Urinary bladder (tissue), 4 donors: ENCODE measurements around the gene BCL2. TPM values are rescaled to one million over a fixed set of nuclear protein-coding genes. Genes with fewer than 3 reads are reported as not detected.

Source experiments
- DNase-seq: peaks from one replicate; pipeline ENCODE4 v3.0.0-alpha.2; 2015; ENCODE audit errors: extremely low spot score
- H3K27ac ChIP-seq: one replicate; pipeline ENCODE4 v1.5.1; 2013; ENCODE audit warnings: low read depth, mild to moderate bottlenecking, moderate library complexity
- H3K36me3 ChIP-seq: one replicate; pipeline ENCODE4 v1.6.1; 2013; ENCODE audit warnings: mild to moderate bottlenecking, moderate library complexity; ENCODE audit not compliant: insufficient read depth
- H3K4me1 ChIP-seq: one replicate; pipeline ENCODE4 v1.6.1; 2013; ENCODE audit warnings: mild to moderate bottlenecking, moderate library complexity; ENCODE audit not compliant: insufficient read depth
- H3K4me3 ChIP-seq: one replicate; pipeline ENCODE4 v1.5.1; 2013; ENCODE audit warnings: low read depth, low read length
- WGBS: extraction: QIAGEN DNeasy Blood & Tissue Kit; methylation state at CpG from one replicate; pipeline ENCODE4 v1.1.7; 2013; 5-methylcytosine and 5-hydroxymethylcytosine counted together
- polyA plus RNA-seq: library from polyadenylated mRNA; stranded (reverse); fragments of 200-250 nt; gene quantifications from one replicate; pipeline ENCODE4 v1.2.3, GENCODE V29; 2013
- small RNA-seq: library from RNA; depleted of rRNA; stranded (forward); fragments of <200 nt; gene quantifications from one replicate; pipeline ENCODE3, GENCODE V24; 2014
- total RNA-seq: library from RNA; depleted of rRNA; stranded (reverse); fragments of >200 nt; gene quantifications from one replicate; pipeline ENCODE4 v1.2.3, GENCODE V29; 2014
- donor health status: healthy with polysubstance abuse.
- donor health status: healthy.

Gene BCL2
- total and polyA plus RNA-seq, 2 donors: 6.3 to 53.9 TPM

GRCh38 chr18:63084219-63084618, 235.3 kb downstream of the BCL2 start:
- no peak for DNase-seq
- no peaks in the 10 kb centered on the region for H3K36me3 ChIP-seq
- WGBS: 90% methylated on average over 7 of the region's 7 CpGs
- H3K4me1 ChIP-seq: no peaks in the 10 kb centered on the region
- no peak overlapping the region for H3K4me3 ChIP-seq
- H3K27ac ChIP-seq: no peak overlapping the region

GRCh38 chr18:63083555-63083954, 236.0 kb downstream of the BCL2 start:
- Histone ChIP-seq H3K27ac (no peak overlapping the region), H3K4me1 (no peaks in the 10 kb centered on the region)
- DNase-seq: no peak

GRCh38 chr18:63083020-63083531, 236.5 kb downstream of the BCL2 start:
- no peaks in the 10 kb centered on the region for H3K4me1 ChIP-seq
- 85% methylated on average over 8 of the region's 8 CpGs for WGBS
- no peaks in the 10 kb centered on the region for H3K36me3 ChIP-seq
- H3K27ac ChIP-seq: no peak overlapping the region
- H3K4me3 ChIP-seq: no peak overlapping the region
- DNase-seq: no peak

More at GRCh38 chr18:63083555-63083954, 236.0 kb downstream of the BCL2 start:
- 93% methylated on average over 2 of the region's 2 CpGs for WGBS
- Histone ChIP-seq H3K4me3 (no peak overlapping the region), H3K36me3 (no peaks in the 10 kb centered on the region)

- Histone ChIP-seq H3K4me1 (no peaks in the 10 kb centered on the region), H3K36me3 (no peaks in the 10 kb centered on the region), H3K27ac (no peak overlapping the region), H3K4me3 (no peak overlapping the region)
- DNase-seq: no peak
- WGBS: 83% methylated on average over 7 of the region's 7 CpGs
These were observed 237.1 kb downstream of the BCL2 start for GRCh38 chr18:63082366-63083019.

GRCh38 chr18:63079114-63079513, 240.5 kb downstream of the BCL2 start:
- no peak overlapping the region for H3K4me3 ChIP-seq
- no peaks in the 10 kb centered on the region for H3K4me1 ChIP-seq
- no peak for DNase-seq
- no peak overlapping the region for H3K27ac ChIP-seq
- 83% methylated on average over 1 of the region's 1 CpG for WGBS
- no peaks in the 10 kb centered on the region for H3K36me3 ChIP-seq

- Histone ChIP-seq H3K4me1 (no peaks in the 10 kb centered on the region), H3K27ac (no peak overlapping the region), H3K36me3 (no peaks in the 10 kb centered on the region), H3K4me3 (no peak overlapping the region)
- no peak for DNase-seq
- 89% methylated on average over 4 of the region's 4 CpGs for WGBS
These were observed 241.1 kb downstream of the BCL2 start for GRCh38 chr18:63078471-63078870.

- H3K4me3 ChIP-seq: peak overlapping the region; percentile 54
- peak; percentile 84 for DNase-seq
- no peaks in the 10 kb centered on the region for H3K36me3 ChIP-seq
- peak overlapping the region; percentile 74 for H3K27ac ChIP-seq
- no peaks in the 10 kb centered on the region for H3K4me1 ChIP-seq
- WGBS: 1% methylated on average over 19 of the region's 19 CpGs
These were observed 244.6 kb downstream of the BCL2 start for GRCh38 chr18:63074981-63075404.

GRCh38 chr18:63073481-63073880, 246.1 kb downstream of the BCL2 start:
- Histone ChIP-seq H3K36me3 (no peaks in the 10 kb centered on the region), H3K4me1 (no peaks in the 10 kb centered on the region), H3K4me3 (no peak overlapping the region), H3K27ac (no peak overlapping the region)
- DNase-seq: no peak
- 94% methylated on average over 2 of the region's 2 CpGs for WGBS

Small RNA genes lying within 50 kb of the gene (small RNA-seq; reads per million reads assigned to genes)
- not detected for gene AC022726.1

Other genes starting within 250 kb of the BCL2 start
- gene KDSR, start 47.4 kb upstream of the BCL2 start, total RNA-seq: 35.8 TPM
- 47.7 TPM for gene KDSR, start 47.4 kb upstream of the BCL2 start, polyA plus RNA-seq
- gene VPS4B, start 102.7 kb upstream of the BCL2 start, total RNA-seq: 67.8 TPM
- gene VPS4B, start 102.7 kb upstream of the BCL2 start, polyA plus RNA-seq: 27.1 TPM
- 27.1 TPM for gene SERPINB5, start 157.2 kb upstream of the BCL2 start, total RNA-seq
- gene SERPINB5, start 157.2 kb upstream of the BCL2 start, polyA plus RNA-seq: 5.6 TPM
- not detected for gene SERPINB12, start 222.6 kb upstream of the BCL2 start, total RNA-seq
- gene SERPINB12, start 222.6 kb upstream of the BCL2 start, polyA plus RNA-seq: not detected